GM19025 (cell line): ENCODE data around the gene GJA3.

ENCODE experiments used
- ATAC-seq: cut with Tn5 transposase; IDR thresholded peaks from one replicate; pipeline ENCODE4 v1.9.1; 2021; ENCODE audit warnings: mild to moderate bottlenecking, low read depth, moderate library complexity; ENCODE audit not compliant: unreplicated experiment

Gene GJA3

DNA sequence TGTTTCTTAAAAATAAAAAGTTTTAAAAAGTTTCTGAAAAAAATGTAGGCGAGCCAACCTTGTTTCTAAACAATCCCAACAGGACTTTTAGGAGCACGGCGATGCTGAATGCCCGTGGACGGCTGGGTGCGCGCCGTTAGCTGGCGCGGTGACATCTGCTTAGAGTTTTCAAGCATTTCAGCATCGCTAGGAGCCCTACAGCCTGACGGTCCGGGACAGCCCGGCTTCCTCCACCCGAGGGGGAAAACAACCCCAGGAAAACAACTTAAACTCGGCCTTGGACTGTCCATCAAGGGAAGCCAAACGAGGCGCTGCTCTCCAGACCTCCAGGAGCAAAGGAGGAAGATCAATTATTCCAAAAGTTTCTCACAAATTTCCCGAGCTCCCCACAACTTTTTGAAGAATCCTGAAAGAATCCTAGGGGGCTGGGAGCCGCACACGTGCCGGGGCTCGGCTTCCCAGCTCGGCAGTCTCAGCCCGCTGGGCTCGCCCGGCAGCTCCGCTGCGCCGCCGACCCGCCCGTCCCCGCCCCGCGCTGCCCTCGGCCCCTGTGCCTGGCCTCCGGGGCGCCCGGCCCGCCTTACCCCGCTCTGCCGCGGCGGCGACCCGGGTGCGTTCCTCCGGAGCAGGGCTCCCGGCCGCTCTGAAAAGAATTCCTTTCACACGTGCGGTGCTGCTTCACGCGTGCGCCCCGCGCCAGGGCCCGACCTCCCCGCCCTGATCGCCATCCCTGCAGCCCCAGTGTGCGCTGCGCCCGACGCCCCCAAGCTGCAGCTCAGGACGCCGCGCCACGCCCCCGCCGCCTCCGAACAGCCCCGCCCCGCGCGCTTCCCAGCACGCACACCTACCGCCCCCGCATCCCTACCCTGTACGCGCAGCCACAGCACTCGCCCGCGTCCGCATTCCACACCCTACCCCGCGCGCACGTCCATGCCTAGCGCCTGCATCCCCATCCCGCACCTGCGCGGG is at the start of gene GJA3:
Gene GJA3, minus strand, starts transcription at position 747 of the 969 bp plus-strand sequence. CDS start 17,764 bp downstream, outside the sequence.
- peak; percentile 70 for ATAC-seq

GRCh38 chr13:20209948-20210347 is 49.1 kb upstream of the GJA3 start:
- no peak for ATAC-seq

DNA sequence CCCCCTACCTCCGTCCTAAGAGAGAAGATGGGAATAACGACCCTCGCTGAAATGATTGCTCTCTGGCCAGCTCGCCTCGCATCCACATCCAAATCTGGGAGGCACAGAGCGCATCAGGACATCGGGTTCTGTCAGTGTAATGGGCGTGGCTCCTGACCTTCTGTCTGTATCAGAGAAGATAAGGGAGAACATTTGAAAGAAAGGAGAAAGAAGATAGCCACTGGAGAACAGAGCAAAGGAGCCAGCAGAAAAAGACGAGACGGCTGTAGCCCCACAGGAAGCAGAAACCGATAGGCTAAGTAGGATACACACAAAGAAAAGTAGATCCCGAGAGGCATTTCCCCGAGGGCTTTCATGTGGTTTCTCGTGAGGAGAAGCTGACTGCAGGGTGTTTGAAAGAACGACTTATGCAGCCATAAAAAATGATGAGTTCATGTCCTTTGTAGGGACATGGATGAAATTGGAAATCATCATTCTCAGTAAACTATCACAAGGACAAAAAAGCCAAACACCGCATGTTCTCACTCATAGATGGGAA is 45.9 kb upstream of the GJA3 start:
- ATAC-seq = no peak

- no peak for ATAC-seq
Measured at GRCh38 chr13:20206065-20206697, 45.3 kb upstream of the GJA3 start.

GRCh38 chr13:20198781-20199180 is 37.9 kb upstream of the GJA3 start:
- ATAC-seq = no peak

- ATAC-seq = no peak
Measured at GRCh38 chr13:20197361-20197834, 36.5 kb upstream of the GJA3 start.

GRCh38 chr13:20195801-20196200 is 34.9 kb upstream of the GJA3 start:
- no peak for ATAC-seq

GRCh38 chr13:20193907-20194631 is 33.2 kb upstream of the GJA3 start:
- no peak for ATAC-seq

GRCh38 chr13:20193162-20193906 is 32.5 kb upstream of the GJA3 start:
- no peak for ATAC-seq

GRCh38 chr13:20192836-20193161 is 31.9 kb upstream of the GJA3 start, which contains the start of gene GJB2:
Gene GJB2 (minus strand): TSS chr13:20192938. CDS start chr13:20189581, 3,357 bp downstream.
- ATAC-seq = no peak

DNA sequence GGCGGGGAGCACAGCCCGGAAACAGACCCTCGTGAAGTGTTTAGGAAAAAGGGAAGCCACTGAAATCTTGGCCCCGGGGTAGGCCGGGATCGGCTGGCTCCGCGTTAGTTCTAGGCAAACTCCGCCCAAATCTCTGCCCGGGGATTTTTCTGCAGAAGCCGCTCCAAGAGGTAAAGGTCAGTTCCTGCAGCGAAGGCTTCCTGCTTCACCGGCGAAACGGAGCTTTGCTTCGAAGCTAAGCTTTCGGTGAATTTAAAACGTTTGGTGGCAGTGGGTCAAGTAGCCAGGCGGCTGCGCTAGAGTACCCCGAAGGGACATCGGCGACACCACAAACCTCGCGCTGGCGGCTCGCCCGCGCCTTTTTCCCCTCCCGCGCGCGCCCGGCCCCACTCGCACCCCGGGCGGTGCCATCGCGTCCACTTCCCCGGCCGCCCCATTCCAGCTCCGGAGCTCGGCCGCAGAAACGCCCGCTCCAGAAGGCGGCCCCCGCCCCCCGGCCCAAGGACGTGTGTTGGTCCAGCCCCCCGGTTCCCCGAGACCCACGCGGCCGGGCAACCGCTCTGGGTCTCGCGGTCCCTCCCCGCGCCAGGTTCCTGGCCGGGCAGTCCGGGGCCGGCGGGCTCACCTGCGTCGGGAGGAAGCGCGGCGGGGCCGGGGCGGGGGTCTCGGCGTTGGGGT is 31.4 kb upstream of the GJA3 start:
- no peak for ATAC-seq

DNA sequence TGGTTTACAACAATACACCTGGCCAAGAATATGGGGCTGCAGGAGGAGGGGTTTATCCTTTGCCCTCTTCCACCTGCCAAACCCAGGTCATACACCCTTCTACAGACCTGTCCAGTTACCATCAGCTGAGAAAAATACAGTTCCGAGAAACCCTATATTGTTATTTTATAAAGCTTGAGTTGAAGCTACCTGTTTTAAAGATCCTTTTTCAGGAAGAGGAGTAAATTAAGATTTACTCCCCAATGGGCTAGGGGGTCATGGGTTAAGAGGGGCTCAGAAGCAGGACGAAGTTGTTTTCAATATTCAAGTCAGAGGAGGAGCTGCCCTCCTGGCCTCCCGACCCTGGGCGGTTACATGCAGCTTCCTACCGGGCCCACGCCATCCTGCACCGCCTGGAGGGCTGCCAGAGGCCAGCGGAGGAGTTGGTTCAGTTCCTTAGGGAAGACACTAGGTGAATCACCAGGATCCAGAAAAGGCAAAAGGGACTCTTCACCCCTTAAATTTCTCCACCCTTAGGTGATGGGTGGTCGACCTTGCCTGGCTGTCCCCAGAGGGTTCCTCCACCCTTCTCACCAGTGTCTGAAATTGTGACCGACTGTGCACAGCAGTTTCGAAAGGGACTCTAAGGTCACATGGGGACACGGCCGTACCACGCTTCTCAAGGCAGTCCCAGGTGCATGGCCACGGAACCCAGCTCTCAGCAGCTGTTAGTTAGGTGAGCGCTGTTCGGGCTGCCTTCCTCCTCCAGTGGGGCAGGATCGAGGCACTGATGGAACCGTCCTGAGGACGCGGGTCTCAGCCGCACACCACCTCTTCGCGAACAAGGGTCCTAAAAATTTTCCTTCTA is 30.7 kb upstream of the GJA3 start:
- no peak for ATAC-seq

- ATAC-seq = no peak
Measured at GRCh38 chr13:20190481-20191310, 29.8 kb upstream of the GJA3 start.

- ATAC-seq = no peak
Measured at GRCh38 chr13:20190076-20190475, 29.2 kb upstream of the GJA3 start.

GRCh38 chr13:20188667-20189553 is 28.1 kb upstream of the GJA3 start:
- ATAC-seq = no peak

- no peak for ATAC-seq
Measured at GRCh38 chr13:20186771-20187170, 25.9 kb upstream of the GJA3 start.
